Measurements from ENCODE around the gene COQ10B.

DNA sequence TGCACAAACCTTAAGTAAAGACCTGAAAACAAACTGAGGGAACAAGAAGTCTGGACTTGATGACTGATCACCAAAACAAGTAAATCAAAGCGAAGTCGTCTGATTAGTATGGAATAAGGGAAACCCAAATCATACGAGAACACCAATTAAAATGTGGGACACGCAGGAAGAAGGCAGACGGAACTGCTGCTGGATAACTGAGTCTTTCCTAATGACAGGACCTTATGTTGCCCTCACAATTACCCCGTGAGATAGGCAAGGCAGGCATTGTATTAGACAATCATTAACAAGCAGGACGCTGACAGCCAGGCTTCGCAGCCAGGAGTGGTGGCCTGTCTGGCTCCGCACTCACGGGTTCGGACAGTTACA lies 614 bp upstream of the COQ10B start:
- TF ChIP-seq, protein P1, sequence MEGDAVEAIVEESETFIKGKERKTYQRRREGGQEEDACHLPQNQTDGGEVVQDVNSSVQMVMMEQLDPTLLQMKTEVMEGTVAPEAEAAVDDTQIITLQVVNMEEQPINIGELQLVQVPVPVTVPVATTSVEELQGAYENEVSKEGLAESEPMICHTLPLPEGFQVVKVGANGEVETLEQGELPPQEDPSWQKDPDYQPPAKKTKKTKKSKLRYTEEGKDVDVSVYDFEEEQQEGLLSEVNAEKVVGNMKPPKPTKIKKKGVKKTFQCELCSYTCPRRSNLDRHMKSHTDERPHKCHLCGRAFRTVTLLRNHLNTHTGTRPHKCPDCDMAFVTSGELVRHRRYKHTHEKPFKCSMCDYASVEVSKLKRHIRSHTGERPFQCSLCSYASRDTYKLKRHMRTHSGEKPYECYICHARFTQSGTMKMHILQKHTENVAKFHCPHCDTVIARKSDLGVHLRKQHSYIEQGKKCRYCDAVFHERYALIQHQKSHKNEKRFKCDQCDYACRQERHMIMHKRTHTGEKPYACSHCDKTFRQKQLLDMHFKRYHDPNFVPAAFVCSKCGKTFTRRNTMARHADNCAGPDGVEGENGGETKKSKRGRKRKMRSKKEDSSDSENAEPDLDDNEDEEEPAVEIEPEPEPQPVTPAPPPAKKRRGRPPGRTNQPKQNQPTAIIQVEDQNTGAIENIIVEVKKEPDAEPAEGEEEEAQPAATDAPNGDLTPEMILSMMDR (IDR thresholded peaks at IDR 0.05): no peak
- TF ChIP-seq, protein P2, sequence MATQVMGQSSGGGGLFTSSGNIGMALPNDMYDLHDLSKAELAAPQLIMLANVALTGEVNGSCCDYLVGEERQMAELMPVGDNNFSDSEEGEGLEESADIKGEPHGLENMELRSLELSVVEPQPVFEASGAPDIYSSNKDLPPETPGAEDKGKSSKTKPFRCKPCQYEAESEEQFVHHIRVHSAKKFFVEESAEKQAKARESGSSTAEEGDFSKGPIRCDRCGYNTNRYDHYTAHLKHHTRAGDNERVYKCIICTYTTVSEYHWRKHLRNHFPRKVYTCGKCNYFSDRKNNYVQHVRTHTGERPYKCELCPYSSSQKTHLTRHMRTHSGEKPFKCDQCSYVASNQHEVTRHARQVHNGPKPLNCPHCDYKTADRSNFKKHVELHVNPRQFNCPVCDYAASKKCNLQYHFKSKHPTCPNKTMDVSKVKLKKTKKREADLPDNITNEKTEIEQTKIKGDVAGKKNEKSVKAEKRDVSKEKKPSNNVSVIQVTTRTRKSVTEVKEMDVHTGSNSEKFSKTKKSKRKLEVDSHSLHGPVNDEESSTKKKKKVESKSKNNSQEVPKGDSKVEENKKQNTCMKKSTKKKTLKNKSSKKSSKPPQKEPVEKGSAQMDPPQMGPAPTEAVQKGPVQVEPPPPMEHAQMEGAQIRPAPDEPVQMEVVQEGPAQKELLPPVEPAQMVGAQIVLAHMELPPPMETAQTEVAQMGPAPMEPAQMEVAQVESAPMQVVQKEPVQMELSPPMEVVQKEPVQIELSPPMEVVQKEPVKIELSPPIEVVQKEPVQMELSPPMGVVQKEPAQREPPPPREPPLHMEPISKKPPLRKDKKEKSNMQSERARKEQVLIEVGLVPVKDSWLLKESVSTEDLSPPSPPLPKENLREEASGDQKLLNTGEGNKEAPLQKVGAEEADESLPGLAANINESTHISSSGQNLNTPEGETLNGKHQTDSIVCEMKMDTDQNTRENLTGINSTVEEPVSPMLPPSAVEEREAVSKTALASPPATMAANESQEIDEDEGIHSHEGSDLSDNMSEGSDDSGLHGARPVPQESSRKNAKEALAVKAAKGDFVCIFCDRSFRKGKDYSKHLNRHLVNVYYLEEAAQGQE (IDR thresholded peaks at IDR 0.05; ENCODE audit: insufficient read depth in 1 of 2, low read depth in 2 of 2, low read length in 1 of 2): no peak

Data from Panc1 (cell line).